Endothelial cell (in vitro differentiated cells): Measurements from ENCODE around the gene ARCN1. TPM values are rescaled to one million over a fixed set of nuclear protein-coding genes. Genes with fewer than 3 reads are reported as not detected.

ENCODE experiments used
- DNase-seq: peaks from one replicate; pipeline ENCODE4 v3.0.0; 2021; ENCODE audit warnings: low spot score
- H3K27ac Mint-ChIP-seq: one replicate; pipeline ENCODE4 v1.8.0; 2021; ENCODE audit warnings: mixed read lengths, inconsistent platforms; ENCODE audit not compliant: unreplicated experiment
- H3K27me3 Mint-ChIP-seq: one replicate; pipeline ENCODE4 v1.8.0; 2021; ENCODE audit warnings: mild to moderate bottlenecking, moderate library complexity, mixed read lengths, inconsistent platforms; ENCODE audit not compliant: unreplicated experiment
- H3K36me3 Mint-ChIP-seq: one replicate; pipeline ENCODE4 v1.8.0; 2021; ENCODE audit warnings: mild to moderate bottlenecking, low read depth, mixed read lengths, inconsistent platforms; ENCODE audit not compliant: unreplicated experiment
- H3K4me1 Mint-ChIP-seq: one replicate; pipeline ENCODE4 v1.8.0; 2021; ENCODE audit warnings: mild to moderate bottlenecking, mixed read lengths, inconsistent platforms; ENCODE audit not compliant: unreplicated experiment
- H3K4me3 Mint-ChIP-seq: one replicate; pipeline ENCODE4 v1.8.0; 2021; ENCODE audit warnings: mild to moderate bottlenecking, mixed read lengths, inconsistent platforms; ENCODE audit not compliant: unreplicated experiment
- H3K9me3 Mint-ChIP-seq: one replicate; pipeline ENCODE4 v1.8.0; 2021; ENCODE audit warnings: mixed read lengths, inconsistent platforms; ENCODE audit not compliant: unreplicated experiment
- CTCF ChIP-seq: fragments of 200-600 bp; sonication (generic); IDR thresholded peaks from one replicate; pipeline ENCODE4 v1.5.0; 2021; ENCODE audit warnings: antibody characterized with exemption; ENCODE audit not compliant: unreplicated experiment
- total RNA-seq: library from RNA; stranded (reverse); fragmentation: NEBNext Ultra II Directional; extraction: Animal tissue kit (Norgen Biotek cat#: 25700); gene quantifications from one replicate; pipeline ENCODE4 v1.2.1, GENCODE V29; 2021; ENCODE audit not compliant: unreplicated experiment

Gene ARCN1
- total RNA-seq, 1 donor from 2014 or later: 145 TPM

GRCh38 chr11:118615976-118616371 lies 43.8 kb downstream of the ARCN1 start:
- Mint-ChIP-seq H3K27me3 (peaks cover 19% of the 10 kb centered on the region), H3K4me3 (no peak overlapping the region), H3K36me3 (peaks cover 27% of the 10 kb centered on the region), H3K9me3 (no peaks in the 10 kb centered on the region), H3K4me1 (peaks cover 37% of the 10 kb centered on the region), H3K27ac (peak overlapping the region; percentile 31)
- no peak for TF ChIP-seq CTCF
- DNase-seq: no peak

DNA sequence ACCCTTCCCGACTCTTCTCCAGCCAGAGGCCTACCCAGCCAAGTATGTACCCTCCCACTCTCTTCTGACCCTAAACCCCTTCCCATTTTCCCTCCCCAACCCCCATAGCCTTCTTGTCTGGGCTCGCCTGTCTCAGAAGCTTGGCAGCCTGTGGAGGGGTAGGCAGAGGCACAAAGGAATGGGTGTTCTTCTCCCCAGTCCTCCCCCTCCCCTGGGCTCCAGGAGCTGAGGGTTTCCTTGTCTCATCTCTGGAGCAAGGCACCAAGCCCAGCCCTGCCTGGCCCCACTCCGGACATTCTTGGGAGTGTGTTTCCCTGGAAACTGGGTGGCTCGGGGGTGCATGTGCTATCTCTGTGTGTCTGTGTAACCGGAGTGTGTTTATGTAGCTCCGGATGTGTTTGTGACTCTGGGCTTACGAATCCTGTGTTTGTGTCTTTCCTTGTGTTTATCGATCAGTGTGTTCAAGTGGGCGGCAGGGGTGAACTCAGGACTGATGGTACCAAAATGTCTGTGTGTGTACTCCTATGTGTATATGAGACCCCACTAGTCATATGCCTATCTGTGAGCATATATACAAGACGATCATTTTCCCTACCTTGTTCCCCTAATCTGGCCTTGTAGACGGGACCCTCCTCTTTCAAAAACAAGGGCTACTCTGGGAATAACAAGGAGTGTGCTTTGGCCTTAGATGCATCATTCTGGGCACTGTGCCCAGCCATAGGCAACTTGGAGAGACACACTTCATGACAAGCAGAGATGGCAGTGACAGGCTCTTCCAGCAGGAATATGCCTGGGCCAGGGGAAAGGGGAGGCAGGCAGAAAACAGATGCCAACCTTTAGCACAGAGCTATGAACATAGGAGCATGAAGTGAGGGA lies 46.1 kb downstream of the ARCN1 start:
- DNase-seq: no peak
- Mint-ChIP-seq H3K36me3 (peaks cover 23% of the 10 kb centered on the region), H3K9me3 (no peaks in the 10 kb centered on the region), H3K27me3 (peaks cover 20% of the 10 kb centered on the region), H3K4me1 (peaks cover 33% of the 10 kb centered on the region), H3K4me3 (no peak overlapping the region), H3K27ac (no peak overlapping the region)
- TF ChIP-seq CTCF: no peak

DNA sequence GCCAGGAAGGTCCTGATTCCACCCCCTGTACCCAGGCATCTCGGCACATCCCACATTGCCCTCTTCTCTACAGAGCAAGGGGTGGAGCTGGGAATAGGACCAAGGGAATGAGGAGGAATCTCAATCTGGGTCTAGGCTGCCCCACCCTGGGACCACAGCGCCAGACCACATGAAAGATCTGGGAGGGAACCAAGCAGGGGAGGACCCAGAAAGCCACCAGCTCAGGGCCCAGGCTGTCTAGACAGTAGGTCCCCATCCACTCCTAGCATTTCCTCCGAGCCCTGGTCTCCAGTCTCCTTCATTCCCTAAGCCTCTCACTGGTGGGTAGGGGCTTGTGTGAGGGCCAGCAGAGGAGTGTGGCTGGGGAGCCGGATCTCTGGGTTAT lies 46.8 kb downstream of the ARCN1 start:
- H3K27ac Mint-ChIP-seq: no peak overlapping the region
- DNase-seq: no peak
- no peak for TF ChIP-seq CTCF
- H3K4me3 Mint-ChIP-seq: no peak overlapping the region
- peaks cover 20% of the 10 kb centered on the region for H3K27me3 Mint-ChIP-seq
- H3K4me1 Mint-ChIP-seq: peaks cover 33% of the 10 kb centered on the region
- H3K9me3 Mint-ChIP-seq: no peaks in the 10 kb centered on the region
- H3K36me3 Mint-ChIP-seq: peaks cover 27% of the 10 kb centered on the region

DNA sequence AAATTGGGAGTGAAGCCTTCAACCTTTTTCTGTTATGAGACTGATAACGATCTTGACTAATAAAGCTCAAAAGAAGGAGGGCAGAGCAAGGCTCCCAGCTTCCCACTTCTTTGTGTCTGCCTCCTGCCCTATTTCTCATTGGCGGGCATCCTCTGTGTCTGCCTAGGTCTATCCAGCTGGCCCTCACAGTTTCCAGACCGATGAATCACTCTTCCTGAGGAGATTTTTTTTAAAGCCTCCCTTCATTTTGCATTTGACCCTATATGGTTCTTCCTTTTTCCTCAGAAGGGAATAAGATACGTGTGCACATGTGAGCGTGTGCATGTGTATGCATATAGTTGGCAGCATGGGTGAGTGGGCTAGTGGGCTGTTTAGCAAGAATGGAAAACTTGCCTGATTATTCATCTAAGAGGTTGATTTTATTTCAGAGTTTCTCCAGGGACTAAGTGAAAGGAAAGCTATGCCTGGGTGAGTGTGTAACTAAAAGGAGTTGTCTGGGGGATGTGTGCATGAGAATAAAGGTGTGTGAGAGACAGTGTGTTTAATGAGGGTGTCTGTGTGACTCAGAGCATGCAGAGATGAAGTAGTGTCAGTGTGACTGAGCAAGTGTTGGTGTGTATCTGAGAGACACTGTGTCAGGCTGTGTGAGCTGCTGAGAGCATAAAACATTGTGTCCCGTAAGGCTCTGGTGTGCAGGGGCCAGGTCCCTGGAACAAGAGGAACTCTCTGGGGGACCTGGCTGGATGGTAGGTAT lies 47.4 kb downstream of the ARCN1 start:
- Mint-ChIP-seq H3K4me3 (peak overlapping the region; percentile 8), H3K4me1 (peaks cover 33% of the 10 kb centered on the region), H3K9me3 (no peaks in the 10 kb centered on the region), H3K36me3 (peaks cover 24% of the 10 kb centered on the region), H3K27me3 (peaks cover 20% of the 10 kb centered on the region), H3K27ac (peak overlapping the region; percentile 2)
- TF ChIP-seq CTCF: no peak
- DNase-seq: no peak

DNA sequence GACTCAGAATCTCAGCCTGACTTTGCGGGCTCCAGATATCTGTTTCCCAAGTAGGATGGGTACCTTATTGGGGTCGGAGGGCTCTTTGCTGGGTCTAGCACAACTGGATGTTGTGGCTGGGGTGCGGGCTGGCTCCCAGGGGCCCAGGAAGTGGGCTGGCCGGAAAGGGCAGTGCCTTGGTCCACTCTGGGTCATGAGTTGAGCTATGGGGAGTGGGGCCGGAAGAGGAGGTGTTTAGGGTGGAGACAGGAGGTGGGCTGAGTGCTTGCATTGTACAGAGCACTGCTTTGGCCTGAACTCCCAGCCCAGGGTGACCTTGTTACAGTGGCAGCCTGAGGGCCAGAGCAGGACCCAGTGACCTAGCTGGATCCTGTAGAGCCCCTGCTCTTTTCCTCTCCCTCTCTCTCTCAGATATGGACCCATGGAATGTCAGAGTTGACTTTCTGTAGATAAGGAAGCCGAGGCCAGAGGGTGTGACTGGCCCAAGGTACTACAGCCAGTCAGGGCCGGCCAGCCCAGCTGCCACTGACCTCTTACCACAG lies 48.4 kb downstream of the ARCN1 start:
- Mint-ChIP-seq H3K4me3 (peak overlapping the region; percentile 91), H3K36me3 (peaks cover 20% of the 10 kb centered on the region), H3K9me3 (no peaks in the 10 kb centered on the region), H3K27me3 (peaks cover 20% of the 10 kb centered on the region), H3K27ac (peak overlapping the region; percentile 48), H3K4me1 (peaks cover 31% of the 10 kb centered on the region)
- no peak for TF ChIP-seq CTCF
- DNase-seq: no peak
